Measurements from ENCODE around the gene ELF5.
A peak's percentile ranks its signal among the peaks of the same experiment; 100 is the strongest.

The ELF5 gene

DNA sequence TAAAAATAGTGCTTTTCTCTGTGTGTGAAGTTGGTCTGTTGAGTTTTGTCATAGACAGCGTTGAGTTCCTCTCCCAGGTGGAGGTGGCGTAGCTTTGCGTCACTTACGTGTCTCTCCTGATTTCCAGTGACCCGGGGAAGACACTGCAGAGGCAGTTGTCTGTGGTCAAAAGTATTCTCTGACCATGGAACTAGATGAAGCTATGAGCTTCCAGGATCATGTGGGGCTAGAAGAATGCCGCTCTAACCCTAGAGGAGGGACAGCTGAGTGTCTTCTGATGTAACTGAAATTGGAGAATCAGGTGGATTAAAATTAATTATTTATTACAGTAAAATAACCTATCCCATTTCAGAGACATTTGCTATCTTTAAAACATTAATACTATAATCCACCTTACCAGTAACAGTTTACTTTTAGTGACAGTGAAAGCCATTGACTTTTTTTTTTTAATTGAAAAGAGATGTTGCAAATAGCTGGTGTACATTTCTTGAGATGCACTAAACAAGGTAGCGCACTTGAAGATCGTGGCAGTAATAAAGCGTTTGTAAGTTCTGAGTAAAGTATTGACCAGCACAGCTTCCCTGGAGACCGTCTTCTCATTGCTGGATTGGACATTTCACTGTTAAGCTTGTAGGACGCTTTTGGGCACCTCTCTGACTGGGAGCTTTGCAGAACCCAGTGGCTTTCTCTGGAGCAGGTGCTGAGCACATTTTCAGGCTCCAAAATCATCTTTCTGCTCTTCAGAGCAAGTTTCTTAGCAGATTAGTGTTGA is 65.2 kb downstream of the ELF5 start:
- no peak for DNase-seq

DNA sequence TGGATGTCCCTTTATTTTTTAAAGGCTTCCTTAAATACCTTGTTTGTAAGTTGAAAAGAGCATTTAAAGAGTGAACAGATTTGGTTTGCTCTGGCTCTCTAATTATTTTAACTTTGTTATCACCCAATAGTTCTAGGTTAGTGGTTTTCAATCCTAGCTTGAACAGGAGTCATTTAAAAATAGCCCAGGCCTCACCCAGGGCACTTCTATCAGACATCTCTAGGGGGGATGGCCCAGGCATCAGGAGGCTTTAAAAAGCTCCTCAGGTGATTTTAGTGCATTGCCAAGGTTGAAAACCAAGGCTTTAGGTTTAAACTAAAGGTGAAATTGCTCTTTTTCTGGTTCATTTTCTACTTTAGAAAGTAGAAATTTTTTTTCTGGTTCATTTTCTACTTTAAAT is 66.5 kb downstream of the ELF5 start:
- no peak for DNase-seq

DNA sequence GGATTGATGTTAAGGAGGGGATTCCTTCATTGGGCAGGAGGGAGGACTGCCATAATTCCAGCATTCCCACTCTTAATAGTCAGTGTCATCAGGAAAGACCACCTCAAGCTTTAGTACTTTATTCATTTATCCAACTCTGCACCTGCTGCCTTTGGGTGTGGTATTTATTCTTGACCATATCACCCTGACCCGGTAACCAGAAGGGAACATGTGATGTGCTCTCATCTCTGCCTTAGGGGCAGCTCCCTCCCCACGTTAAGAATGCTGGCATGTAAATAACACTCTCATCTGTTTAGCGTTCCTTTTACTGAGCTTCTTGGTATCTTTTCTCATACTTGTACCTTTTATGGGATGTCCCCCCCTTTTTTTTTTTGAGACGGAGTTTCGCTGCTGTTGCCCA is 67.2 kb downstream of the ELF5 start:
- DNase-seq: no peak

DNA sequence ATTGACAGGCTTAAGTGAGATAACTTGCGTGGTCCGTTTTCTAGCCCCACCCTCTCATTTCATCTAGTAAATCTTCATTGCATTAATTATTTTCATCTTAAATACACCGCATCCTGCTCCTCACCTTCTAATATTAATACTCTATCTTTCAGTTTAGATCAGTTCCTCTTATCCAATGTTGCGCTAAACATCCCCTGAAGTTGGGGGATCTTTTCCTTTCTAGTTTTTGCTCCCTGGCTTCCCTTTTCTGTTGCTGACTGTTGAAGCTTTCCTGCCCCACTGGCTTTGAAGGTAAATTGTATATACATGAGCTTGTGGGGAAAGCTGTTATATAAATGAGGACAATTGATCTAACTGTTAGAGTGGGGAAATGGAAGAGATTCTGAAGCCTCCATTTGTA is 67.6 kb downstream of the ELF5 start:
- no peak for DNase-seq

DNA sequence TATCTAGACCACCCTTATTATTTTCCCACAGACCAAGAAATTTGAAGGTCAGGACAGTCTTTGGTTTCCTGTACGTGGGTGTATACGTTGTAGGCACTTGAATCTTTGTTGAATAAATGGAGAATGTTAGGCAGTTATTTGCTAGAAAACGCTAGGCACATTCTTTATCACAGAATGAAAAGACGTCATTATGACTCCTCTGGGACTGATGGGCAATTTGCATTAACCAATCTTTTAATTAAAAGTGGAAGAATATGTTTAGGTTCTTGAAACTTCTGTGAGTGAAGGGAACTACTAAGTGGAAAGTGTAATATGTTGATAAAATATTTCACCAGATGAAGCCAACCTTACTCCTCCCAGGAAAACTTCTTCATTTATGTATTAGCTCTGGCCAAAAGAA is 69.2 kb downstream of the ELF5 start:
- DNase-seq: no peak

DNA sequence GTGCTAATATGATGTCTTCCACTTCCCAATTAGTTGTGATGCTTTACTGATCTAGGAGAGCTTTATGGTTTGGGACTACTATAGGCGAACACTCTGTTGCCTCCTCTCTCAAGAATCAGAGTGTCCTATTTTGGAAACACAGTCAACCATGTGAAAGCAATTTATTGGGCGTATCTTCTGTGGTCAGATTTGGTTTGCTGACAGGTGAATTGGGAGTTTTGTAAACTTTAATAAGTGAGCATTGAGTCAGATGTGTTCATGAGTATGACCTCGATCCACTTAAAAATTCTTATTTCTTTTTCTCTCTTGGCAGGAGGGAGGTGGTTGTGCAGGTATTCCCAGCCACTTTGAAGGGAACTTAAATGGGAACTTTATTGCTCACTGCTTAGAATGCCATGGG is 70.5 kb downstream of the ELF5 start:
- no peak for DNase-seq

DNA sequence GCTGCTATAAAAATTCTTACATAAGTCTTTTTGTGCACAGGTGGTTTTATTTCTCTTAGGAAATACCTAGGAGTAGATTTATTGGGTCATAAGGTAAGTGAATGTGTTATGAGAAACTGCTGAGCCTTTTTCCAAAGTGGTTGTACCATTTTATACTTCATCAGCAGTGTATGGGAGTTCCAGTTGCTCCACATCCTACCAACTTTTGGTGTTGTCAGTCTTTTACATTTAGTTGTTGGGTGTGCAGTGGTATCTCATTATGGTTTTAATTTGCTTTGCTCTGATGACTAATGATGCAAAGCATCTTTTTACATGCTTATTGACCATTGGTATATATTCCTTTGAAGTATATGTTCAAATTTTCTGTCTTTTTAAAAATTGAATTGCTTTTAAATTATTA is 71.8 kb downstream of the ELF5 start:
- DNase-seq: no peak

DNA sequence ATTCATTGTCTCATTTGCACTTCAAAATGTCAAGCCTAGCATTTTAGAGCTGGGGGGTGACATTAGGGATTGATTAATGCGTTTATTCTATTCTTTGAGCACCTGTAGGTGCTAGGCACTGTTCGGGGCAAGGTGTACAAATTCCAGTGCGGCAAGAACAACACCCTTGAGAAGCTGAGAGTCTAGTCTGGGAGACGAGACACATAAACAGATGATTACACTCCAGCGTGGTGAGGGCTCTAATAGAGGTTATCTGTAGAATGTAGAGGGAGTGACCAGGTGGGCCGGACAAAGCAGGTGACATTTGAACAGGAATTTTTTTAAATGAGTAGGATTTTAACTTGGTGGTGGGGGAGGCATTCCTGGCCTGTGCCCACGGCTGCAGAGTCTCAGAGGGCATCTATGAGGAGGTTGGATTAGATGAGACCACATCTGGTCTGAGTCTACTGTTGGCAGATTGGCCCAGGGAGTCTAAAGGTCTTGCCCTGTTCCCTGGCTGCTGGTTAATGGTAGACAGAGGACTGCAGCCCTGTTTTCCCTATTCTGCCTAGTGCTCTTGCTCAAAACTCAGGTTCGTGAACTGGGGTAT is 73.9 kb downstream of the ELF5 start:
- DNase-seq: no peak

DNA sequence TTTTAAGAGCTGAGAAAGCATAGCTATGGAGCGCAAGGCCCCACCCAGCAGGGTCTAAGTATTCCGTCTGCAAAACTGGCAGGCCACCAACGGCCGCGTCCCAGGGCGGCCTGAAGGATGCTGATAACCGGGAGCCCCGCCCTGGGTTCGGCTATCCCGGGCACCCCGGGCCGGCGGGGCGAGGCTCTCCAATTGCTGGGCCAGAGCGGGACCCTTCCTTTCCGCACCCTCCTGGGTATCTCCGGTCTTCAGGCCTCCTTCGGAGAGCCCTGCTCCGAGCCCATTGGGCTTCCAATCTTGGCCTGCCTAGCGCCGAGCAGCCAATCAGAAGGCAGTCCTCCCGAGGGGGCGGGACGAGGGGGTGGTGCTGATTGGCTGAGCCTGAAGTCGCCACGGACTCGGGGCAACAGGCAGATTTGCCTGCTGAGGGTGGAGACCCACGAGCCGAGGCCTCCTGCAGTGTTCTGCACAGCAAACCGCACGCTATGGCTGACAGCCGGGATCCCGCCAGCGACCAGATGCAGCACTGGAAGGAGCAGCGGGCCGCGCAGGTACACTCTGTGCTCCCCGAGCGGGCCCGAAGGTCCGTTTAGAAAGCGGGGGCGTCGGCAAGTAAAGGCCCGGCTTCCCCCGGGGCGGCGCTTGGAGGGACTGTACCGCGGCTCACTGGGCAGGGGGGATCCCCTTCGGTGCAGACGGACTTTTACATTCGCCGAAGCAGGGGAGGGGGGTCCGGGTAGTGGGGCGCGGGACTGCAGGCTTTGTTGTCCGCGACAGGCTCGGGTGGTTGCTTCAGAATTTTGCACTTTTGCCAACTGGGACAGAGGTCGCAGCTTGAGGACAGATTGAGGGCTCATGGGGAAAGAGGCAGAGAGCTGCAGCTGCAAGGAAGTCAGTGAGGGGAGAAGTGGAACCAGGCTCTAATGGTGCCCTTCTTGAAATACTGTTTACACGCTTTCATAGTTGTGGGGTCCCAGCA is 74.8 kb downstream of the ELF5 start, which contains the start of gene CAT:
TSS of gene CAT (plus strand) at position 406 of the 979 bp plus-strand sequence. CDS start at position 486, 80 bp downstream.
- DNase-seq: peak; percentile 97

DNA sequence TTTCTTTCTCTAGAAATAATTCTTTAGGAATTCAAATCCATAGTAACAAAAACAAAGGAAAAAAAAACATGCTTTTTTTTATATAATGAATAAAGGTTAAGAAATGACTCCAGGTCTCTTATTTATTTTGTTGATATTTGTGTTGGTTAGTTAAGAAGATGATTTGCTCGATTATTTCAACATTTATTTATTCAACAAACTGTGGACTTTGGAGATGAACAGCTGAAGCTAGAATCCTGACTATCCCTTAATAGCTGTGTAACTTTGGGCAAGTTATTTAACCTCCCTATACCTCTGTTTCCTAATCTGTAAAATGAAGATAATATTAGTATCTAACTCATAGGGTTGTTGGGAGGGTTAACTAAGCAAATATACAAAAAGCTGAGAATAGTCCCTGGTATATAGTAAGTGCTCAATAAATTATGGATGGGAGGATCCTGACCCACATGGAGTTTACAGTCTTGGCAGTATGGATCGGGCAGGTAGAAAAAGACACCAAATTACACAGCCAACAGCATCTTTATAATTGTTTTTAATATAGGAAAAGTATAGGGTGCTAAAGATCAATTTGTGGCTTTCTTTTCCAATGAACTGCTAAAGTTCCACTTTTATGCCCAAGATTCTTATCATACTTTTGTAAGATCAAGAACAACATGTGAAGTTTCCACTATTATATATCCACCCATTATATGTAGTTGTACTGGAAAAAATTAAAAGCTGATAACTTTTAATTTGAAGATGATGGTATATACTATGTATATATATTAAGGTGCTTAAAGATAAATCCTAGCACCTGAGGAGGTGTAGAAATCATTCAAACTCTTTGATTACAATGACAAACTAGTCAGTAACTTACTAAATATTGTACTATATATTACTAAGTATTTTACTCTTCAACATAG is 76.1 kb downstream of the ELF5 start:
- no peak for DNase-seq

DNA sequence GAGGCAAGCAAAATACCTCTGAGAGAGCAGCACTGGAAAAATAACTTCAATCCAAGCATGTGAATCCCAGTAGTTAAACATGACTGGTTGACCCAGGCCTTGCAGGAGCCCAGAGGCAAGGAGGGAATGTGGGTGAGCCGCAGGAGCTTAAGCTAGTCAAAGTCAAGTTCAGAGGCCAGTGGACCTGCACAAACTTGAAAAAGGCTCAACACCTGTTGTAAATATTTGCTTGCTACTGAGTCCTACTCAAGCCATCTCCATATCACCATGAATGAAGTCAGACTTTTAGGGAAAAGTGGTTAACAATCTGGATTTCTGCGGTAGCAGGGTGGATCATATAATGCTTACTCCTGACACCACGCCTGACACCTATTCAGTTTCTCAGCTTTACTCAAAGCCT is 79.7 kb downstream of the ELF5 start:
- DNase-seq: no peak

DNA sequence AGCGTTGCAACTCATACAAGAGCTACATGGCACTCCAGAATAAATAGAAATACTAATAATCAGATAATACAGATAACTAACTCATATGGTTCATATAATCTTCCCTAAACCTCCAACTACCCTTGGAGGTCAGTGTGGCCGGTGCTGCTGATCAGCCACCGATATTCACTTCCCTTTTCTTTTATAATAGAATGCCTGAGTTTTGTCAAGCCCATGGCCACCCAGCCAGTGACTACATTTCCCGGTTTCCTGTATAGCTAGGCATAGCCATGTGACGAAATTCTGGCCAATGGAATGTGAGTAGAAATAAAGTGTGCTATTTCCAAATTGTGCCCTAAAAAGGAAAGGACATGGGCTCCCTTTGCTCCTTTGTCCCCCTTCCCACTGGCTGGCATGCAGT is 80.8 kb downstream of the ELF5 start:
- DNase-seq: no peak

DNA sequence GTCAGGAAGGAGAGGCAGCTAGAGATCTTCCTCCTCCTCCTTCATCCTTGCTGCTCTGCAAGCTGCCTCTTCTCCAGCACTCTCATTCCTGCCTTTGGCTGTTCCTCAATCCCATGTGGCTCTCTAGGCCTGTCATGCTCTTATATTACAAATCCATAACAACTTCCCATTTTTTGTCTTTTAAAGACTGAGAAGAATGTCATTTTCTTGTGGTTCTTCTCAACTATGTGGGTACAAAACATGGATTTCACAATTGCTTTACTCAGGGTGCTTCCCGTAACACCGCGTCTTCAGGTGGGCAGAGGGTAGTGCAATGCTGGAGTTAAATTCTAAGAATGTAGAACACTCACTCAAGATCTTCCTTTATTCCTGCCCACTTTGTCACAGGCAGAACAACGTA is 81.6 kb downstream of the ELF5 start:
- no peak for DNase-seq

All from CD4-positive, alpha-beta T cell treated with Interleukin-4 for 1 hour (primary cell).